Mesodermal cell (in vitro differentiated cells): Measurements from ENCODE around the gene AGMO.

Source experiments
- H3K27ac ChIP-seq: 2 replicates; pipeline ENCODE4 v1.7.0; 2013; ENCODE audit warnings: mild to moderate bottlenecking, low read depth, low read length, moderate library complexity; ENCODE audit not compliant: severe bottlenecking
- H3K36me3 ChIP-seq: 2 replicates; pipeline ENCODE4 v1.7.1; 2013; ENCODE audit warnings: mild to moderate bottlenecking, low read length, moderate library complexity; ENCODE audit not compliant: control insufficient read depth, insufficient read depth
- H3K4me1 ChIP-seq: one replicate; pipeline ENCODE4 v1.7.1; 2013; ENCODE audit warnings: mild to moderate bottlenecking, low read length; ENCODE audit not compliant: insufficient read depth, control insufficient read depth, poor library complexity, severe bottlenecking
- H3K4me3 ChIP-seq: 2 replicates; pipeline ENCODE4 v1.7.0; 2013; ENCODE audit warnings: low read length, control low read depth, mild to moderate bottlenecking; ENCODE audit not compliant: insufficient read depth, poor library complexity, severe bottlenecking; ENCODE audit errors: extremely low read depth
- H3K9me3 ChIP-seq: 2 replicates; pipeline ENCODE4 v1.7.1; 2013; ENCODE audit warnings: mild to moderate bottlenecking, low read length, moderate library complexity; ENCODE audit not compliant: control insufficient read depth
- WGBS, 2 experiments: methylation state at CpG; one replicate each; pipeline ENCODE4 v1.1.5; 2013; ENCODE audit warnings: missing lambda C conversion rate in 2 of 2; ENCODE audit not compliant: insufficient coverage in 2 of 2; 5-methylcytosine and 5-hydroxymethylcytosine counted together

The AGMO gene

GRCh38 chr7:15504351-15504750 lies 57.5 kb downstream of the AGMO start:
- Histone ChIP-seq H3K36me3 (no peaks in the 10 kb centered on the region), H3K4me3 (no peak overlapping the region), H3K27ac (no peak overlapping the region), H3K4me1 (no peaks in the 10 kb centered on the region), H3K9me3 (no peaks in the 10 kb centered on the region)
- 83% methylated on average over 2 of the region's 4 CpGs; no CpG with 5 or more reads in 1 of the 2 experiments for WGBS, 2 experiments

- Histone ChIP-seq H3K27ac (no peak overlapping the region), H3K4me3 (no peak overlapping the region), H3K9me3 (no peaks in the 10 kb centered on the region), H3K36me3 (no peaks in the 10 kb centered on the region), H3K4me1 (no peaks in the 10 kb centered on the region)
- no CpG with 5 or more reads among the region's 3 CpGs for WGBS, 2 experiments
These were observed 58.1 kb downstream of the AGMO start for GRCh38 chr7:15503603-15504290.

- Histone ChIP-seq H3K4me1 (no peaks in the 10 kb centered on the region), H3K36me3 (no peaks in the 10 kb centered on the region), H3K4me3 (no peak overlapping the region), H3K9me3 (no peaks in the 10 kb centered on the region), H3K27ac (no peak overlapping the region)
- WGBS, 2 experiments: 60% methylated on average over 1 of the region's 4 CpGs; no CpG with 5 or more reads in 1 of the 2 experiments
These were observed 63.4 kb downstream of the AGMO start for GRCh38 chr7:15498465-15498864.

- Histone ChIP-seq H3K4me3 (no peak overlapping the region), H3K27ac (no peak overlapping the region), H3K36me3 (no peaks in the 10 kb centered on the region), H3K4me1 (no peaks in the 10 kb centered on the region), H3K9me3 (no peaks in the 10 kb centered on the region)
- WGBS, 2 experiments: 71 to 100% methylated on average over 1 of the region's 2 CpGs
These were observed 66.6 kb downstream of the AGMO start for GRCh38 chr7:15495170-15495569.

GRCh38 chr7:15494711-15495110 lies 67.1 kb downstream of the AGMO start:
- Histone ChIP-seq H3K4me3 (no peak overlapping the region), H3K4me1 (no peaks in the 10 kb centered on the region), H3K27ac (no peak overlapping the region), H3K36me3 (no peaks in the 10 kb centered on the region), H3K9me3 (no peaks in the 10 kb centered on the region)
- 50% methylated on average over 2 of the region's 2 CpGs; no CpG with 5 or more reads in 1 of the 2 experiments for WGBS, 2 experiments

- Histone ChIP-seq H3K9me3 (no peaks in the 10 kb centered on the region), H3K4me3 (no peak overlapping the region), H3K27ac (no peak overlapping the region), H3K36me3 (no peaks in the 10 kb centered on the region), H3K4me1 (no peaks in the 10 kb centered on the region)
- 50% methylated on average over 2 of the region's 2 CpGs; no CpG with 5 or more reads in 1 of the 2 experiments for WGBS, 2 experiments
These were observed 70.5 kb downstream of the AGMO start for GRCh38 chr7:15491361-15491760.

- whole genome bisulfite sequencing, 2 experiments: no CpG with 5 or more reads among the region's 1 CpG
- H3K27ac ChIP-seq: no peak overlapping the region
- no peaks in the 10 kb centered on the region for H3K4me1 ChIP-seq
- H3K4me3 ChIP-seq: no peak overlapping the region
- no peaks in the 10 kb centered on the region for H3K36me3 ChIP-seq
- no peaks in the 10 kb centered on the region for H3K9me3 ChIP-seq
These were observed 71.5 kb downstream of the AGMO start for GRCh38 chr7:15490291-15490690.

- Histone ChIP-seq H3K4me3 (no peak overlapping the region), H3K36me3 (no peaks in the 10 kb centered on the region), H3K4me1 (no peaks in the 10 kb centered on the region), H3K27ac (no peak overlapping the region), H3K9me3 (no peaks in the 10 kb centered on the region)
- WGBS, 2 experiments: no CpG with 5 or more reads among the region's 3 CpGs
These were observed 72.0 kb downstream of the AGMO start for GRCh38 chr7:15489861-15490260.

GRCh38 chr7:15489383-15489782 lies 72.4 kb downstream of the AGMO start:
- H3K4me3 ChIP-seq: no peak overlapping the region
- no peaks in the 10 kb centered on the region for H3K36me3 ChIP-seq
- no peaks in the 10 kb centered on the region for H3K9me3 ChIP-seq
- no peaks in the 10 kb centered on the region for H3K4me1 ChIP-seq
- H3K27ac ChIP-seq: no peak overlapping the region
- WGBS, 2 experiments: 79 to 100% methylated on average over 2 of the region's 4 CpGs

- H3K27ac ChIP-seq: no peak overlapping the region
- no peaks in the 10 kb centered on the region for H3K36me3 ChIP-seq
- no peaks in the 10 kb centered on the region for H3K4me1 ChIP-seq
- no CpG with 5 or more reads among the region's 2 CpGs for WGBS, 2 experiments
- no peaks in the 10 kb centered on the region for H3K9me3 ChIP-seq
- no peak overlapping the region for H3K4me3 ChIP-seq
These were observed 73.4 kb downstream of the AGMO start for GRCh38 chr7:15488401-15488800.

- no peak overlapping the region for H3K4me3 ChIP-seq
- H3K27ac ChIP-seq: no peak overlapping the region
- 83% methylated on average over 1 of the region's 1 CpG; no CpG with 5 or more reads in 1 of the 2 experiments for WGBS, 2 experiments
- no peaks in the 10 kb centered on the region for H3K4me1 ChIP-seq
- no peaks in the 10 kb centered on the region for H3K9me3 ChIP-seq
- H3K36me3 ChIP-seq: no peaks in the 10 kb centered on the region
These were observed 73.9 kb downstream of the AGMO start for GRCh38 chr7:15487896-15488295.
